Esophagus squamous epithelium (tissue), 4 donors: ENCODE results near the gene PRMT5.

Source experiments
- CTCF ChIP-seq, 6 experiments: fragments of 450-650 bp in 4 of 6; fragments of 200-600 bp in 2 of 6; sonication (generic) in 2 of 6; IDR thresholded peaks; one replicate each; pipeline ENCODE4 v1.5.1; 2016 to 2019; ENCODE audit warnings: antibody characterized with exemption in 6 of 6, mild to moderate bottlenecking in 4 of 6, moderate library complexity in 4 of 6
- POLR2A ChIP-seq, 4 donors: fragments of 450-650 bp; IDR thresholded peaks; one replicate each; pipeline ENCODE4 v1.6.1; 2017; ENCODE audit warnings: antibody characterized with exemption in 4 of 4, mild to moderate bottlenecking in 4 of 4, moderate library complexity in 3 of 4

- no peak for TF ChIP-seq CTCF (IDR thresholded peaks at IDR 0.05)
- TF ChIP-seq POLR2A (IDR thresholded peaks at IDR 0.05), result no peak
Observed at GRCh38 chr14:22928237-22929103, 706 bp downstream of the PRMT5 start.
